K562 (cell line): ENCODE data around the gene PACRG. TPM values are rescaled to one million over a fixed set of nuclear protein-coding genes. Genes with fewer than 3 reads are reported as not detected.

Source experiments
- ATAC-seq: fragments of 200-7000 bp; cut with Tn5 transposase; 3 replicates; pipeline ENCODE4 v1.9.1; 2020; ENCODE audit warnings: moderate library complexity
- BruUV-seq: library from RNA; stranded (reverse); fragments of 400-500 nt; replicated peaks from 2 replicates; lab custom pipeline; 2021; lab: Mats Ljungman, UMichigan
- CTCF ChIA-PET: fragments of 300-600 bp; formaldehyde crosslinking; extraction: SDS; loops from one replicate; lab custom pipeline; 2021; ENCODE audit warnings: low intra/inter-chr PET ratio; lab: Yijun Ruan, JAX
- POLR2A ChIA-PET: fragments of 300-600, 350-650 bp; sonication (Branson Sonifier 250); formaldehyde crosslinking; extraction: SDS; loops from one replicate; lab custom pipeline; 2021; ENCODE audit warnings: antibody characterized with exemption, inconsistent platforms; lab: Yijun Ruan, JAX
- DNase-seq, 4 experiments: peaks; one replicate each; pipeline versions ENCODE4 v3.0.0 to v3.0.0-alpha.2; 2011 to 2018; ENCODE audit warnings: low spot score in 3 of 4, mixed read lengths in 3 of 4; ENCODE audit errors: extremely low read depth in 1 of 4
- FAIRE-seq: peaks from 2 replicates; lab custom pipeline; 2011; peaks lifted over from hg19 to GRCh38; lab: Jason Lieb, UNC
- H2AFZ ChIP-seq: 2 replicates; pipeline ENCODE4 v1.6.0; 2011; ENCODE audit warnings: low read depth, low read length, control low read depth, inconsistent platforms
- H3K27ac ChIP-seq: fragments of 200-600 bp; 3 replicates; pipeline ENCODE4 v1.8.0; 2011; ENCODE audit warnings: low read depth, mild to moderate bottlenecking, control low read depth, inconsistent platforms, low read length, moderate library complexity, mixed read lengths; ENCODE audit errors: extremely low read depth
- H3K27me3 ChIP-seq, 2 experiments: fragments of 300-600 bp in 1 of 2; 2 replicates in 1 of 2; 3 replicates in 1 of 2; pipeline versions ENCODE4 v1.6.0 to v1.8.0; 2011; ENCODE audit warnings: inconsistent platforms in 2 of 2, low read length in 2 of 2, mild to moderate bottlenecking in 1 of 2, mixed read lengths in 1 of 2, moderate library complexity in 1 of 2; ENCODE audit not compliant: control insufficient read depth in 2 of 2, insufficient read depth in 2 of 2
- H3K36me3 ChIP-seq: fragments of 300-600 bp; 3 replicates; pipeline ENCODE4 v1.8.0; 2011; ENCODE audit warnings: mild to moderate bottlenecking, low read length, inconsistent platforms; ENCODE audit not compliant: control insufficient read depth, insufficient read depth
- H3K4me1 ChIP-seq, 2 experiments: fragments of 200-600 bp in 1 of 2; replicated peaks in 1 of 2; 2 replicates in 1 of 2; 3 replicates in 1 of 2; pipeline versions ENCODE4 v1.5.1 to v1.8.0; 2011; ENCODE audit warnings: inconsistent platforms in 2 of 2, low read length in 2 of 2, mild to moderate bottlenecking in 1 of 2, mixed read lengths in 1 of 2, moderate library complexity in 1 of 2; ENCODE audit not compliant: control insufficient read depth in 2 of 2, insufficient read depth in 2 of 2
- H3K4me2 ChIP-seq: 2 replicates; pipeline ENCODE4 v1.6.1; 2011; ENCODE audit warnings: low read length, control low read depth, inconsistent platforms, mixed read lengths; ENCODE audit not compliant: insufficient read depth
- H3K4me3 ChIP-seq: fragments of 200-600 bp; sonication (generic), shearing (Covaris generic); 2 replicates; pipeline ENCODE4 v1.5.1; 2016; ENCODE audit warnings: control low read depth, inconsistent platforms
- H3K79me2 ChIP-seq: fragments of 200-600 bp; 3 replicates; pipeline ENCODE4 v1.8.0; 2011; ENCODE audit warnings: low read length, inconsistent platforms; ENCODE audit not compliant: control insufficient read depth, insufficient read depth
- H3K9ac ChIP-seq, 2 experiments: 2 replicates each; pipeline versions ENCODE4 v1.6.0 to v1.6.1; 2011; ENCODE audit warnings: low read depth in 2 of 2, low read length in 2 of 2, control low read depth in 1 of 2, inconsistent platforms in 1 of 2, mild to moderate bottlenecking in 1 of 2, mixed read lengths in 1 of 2; ENCODE audit not compliant: insufficient read depth in 1 of 2
- H3K9me1 ChIP-seq: one replicate; pipeline ENCODE4 v1.6.0; 2011; ENCODE audit warnings: inconsistent platforms, mild to moderate bottlenecking, low read length, moderate library complexity; ENCODE audit not compliant: control insufficient read depth, insufficient read depth
- H3K9me3 ChIP-seq: replicated peaks from 2 replicates; pipeline ENCODE4 v1.5.1; 2011; ENCODE audit warnings: low read depth, low read length, inconsistent platforms; ENCODE audit not compliant: control insufficient read depth, insufficient read depth
- H4K20me1 ChIP-seq: replicated peaks from 2 replicates; pipeline ENCODE4 v1.6.1; 2011; ENCODE audit warnings: low read length, inconsistent platforms, mixed read lengths; ENCODE audit not compliant: control insufficient read depth, insufficient read depth
- ARID4B ChIP-seq: sonication (generic); formaldehyde crosslinking; IDR thresholded peaks from 2 replicates; pipeline ENCODE4 v1.8.0; 2022; ENCODE audit warnings: mild to moderate bottlenecking, missing genetic modification reagents
- ARNT ChIP-seq, 2 experiments: fragments of 450-650 bp; IDR thresholded peaks; 2 replicates each; pipeline ENCODE4 v1.6.1; 2016; ENCODE audit warnings: mild to moderate bottlenecking in 1 of 2
- CCAR2 ChIP-seq: fragments of 200-400 bp; formaldehyde crosslinking; IDR thresholded peaks from 2 replicates; pipeline ENCODE4 v1.6.1; 2017; ENCODE audit warnings: mild to moderate bottlenecking, low read depth, low read length
- CEBPZ ChIP-seq: fragments of 150-350 bp; IDR thresholded peaks from 2 replicates; pipeline ENCODE4 v1.6.1; 2014; ENCODE audit warnings: low read depth, mild to moderate bottlenecking, low read length, borderline replicate concordance
- GTF2A2 ChIP-seq: IDR thresholded peaks from 2 replicates; pipeline ENCODE4 v1.6.1; 2016; ENCODE audit warnings: mild to moderate bottlenecking, missing genetic modification characterization, missing compliant biosample characterization
- HMBOX1 ChIP-seq: sonication (generic); IDR thresholded peaks from 2 replicates; pipeline ENCODE4 v1.6.1; 2016
- LARP7 ChIP-seq: fragments of 450-650 bp; IDR thresholded peaks from 2 replicates; pipeline ENCODE4 v1.6.1; 2016
- NR2C2 ChIP-seq, 2 experiments: fragments of 200-800 bp in 1 of 2; sonication (Bioruptor generic) in 1 of 2; sonication (generic) in 1 of 2; formaldehyde crosslinking in 1 of 2; IDR thresholded peaks; 2 replicates each; pipeline versions ENCODE4 v1.6.1 to v1.8.0; 2016 to 2022; ENCODE audit warnings: mild to moderate bottlenecking in 1 of 2, missing compliant biosample characterization in 1 of 2, missing genetic modification characterization in 1 of 2, missing genetic modification reagents in 1 of 2
- PHTF2 ChIP-seq: fragments of 250-450 bp; sonication (Bioruptor Pico); IDR thresholded peaks from 2 replicates; pipeline ENCODE4 v1.5.0; 2021; ENCODE audit warnings: mild to moderate bottlenecking
- ZNF217 ChIP-seq: sonication (generic); formaldehyde crosslinking; IDR thresholded peaks from 2 replicates; pipeline ENCODE4 v1.8.0; 2022; ENCODE audit warnings: mild to moderate bottlenecking, missing genetic modification reagents
- ZNF23 ChIP-seq: fragments of 250-450 bp; sonication (Bioruptor Pico); IDR thresholded peaks from 2 replicates; pipeline ENCODE4 v1.4.0; 2020; ENCODE audit warnings: mild to moderate bottlenecking
- ZNF398 ChIP-seq: fragments of 250-450 bp; sonication (Bioruptor Pico); IDR thresholded peaks from 2 replicates; pipeline ENCODE4 v1.8.0; 2021; ENCODE audit warnings: moderate library complexity, mild to moderate bottlenecking, inconsistent platforms
- ZNF561 ChIP-seq: fragments of 450-650 bp; formaldehyde crosslinking; conservative IDR thresholded peaks from 2 replicates; pipeline ENCODE4 v1.4.0; 2020; ENCODE audit warnings: mild to moderate bottlenecking, moderate library complexity
- WGBS: fragments of 100-300 bp; shearing (Covaris generic); methylation state at CpG from one replicate; pipeline ENCODE4 v1.1.6; 2016; ENCODE audit warnings: low coverage, mixed read lengths; ENCODE audit not compliant: insufficient coverage; ENCODE audit errors: missing lambda C conversion rate; 5-methylcytosine and 5-hydroxymethylcytosine counted together
- in situ Hi-C: fragments of 300-500 bp; cut with MboI; formaldehyde crosslinking; loops from 4 replicates; pipeline ENCODE4 v1.15.0; 2018; ENCODE audit warnings: inconsistent platforms, mixed read lengths
- intact Hi-C: fragments of 100-400 bp; cut with micrococcal nuclease; formaldehyde crosslinking; loops from 2 replicates; pipeline ENCODE4 v1.14.2; 2022
- polyA plus RNA-seq, 8 experiments: library from polyadenylated mRNA; depleted of rRNA in 4 of 8; stranded (reverse) in 5 of 8; unstranded in 3 of 8; fragments of >200 nt; fragmentation: Nextera tagmentation in 2 of 8; fragmentation: Illumina TruSeq in 1 of 8; extraction: Ambion mirVana in 2 of 8; extraction: Trizol in 1 of 8; gene quantifications; 2 replicates each; pipeline versions ENCODE4 v1.2.1 to v1.2.3, GENCODE V29; 2011 to 2014; ENCODE audit warnings: inconsistent platforms in 1 of 8, missing spikeins in 1 of 8
- total RNA-seq, 7 experiments: library from RNA; depleted of rRNA in 6 of 7; stranded (reverse); fragments of >200 nt in 6 of 7; fragmentation: Illumina TruSeq in 2 of 7; extraction: Trizol in 2 of 7; gene quantifications; 2 replicates each; pipeline versions ENCODE4 v1.2.1 to v1.2.3, GENCODE V29; 2011 to 2021; ENCODE audit warnings: low replicate concordance in 1 of 7

Gene PACRG
- total and polyA plus RNA-seq, 9 of the 15 experiments (the other 6 are each of a cell fraction or from before 2014, with no cell fraction given), result 0.04 TPM; not detected in 8

GRCh38 chr6:162957062-162957461, 229.3 kb downstream of the PACRG start:
- ChIA-PET POLR2A (no interaction called here), CTCF (no interaction called here)
- BruUV-seq, result no TSS peak
- no peaks in the 10 kb centered on the region for H3K79me2 ChIP-seq
- no peak for DNase-seq
- FAIRE-seq, result no peak
- no peak overlapping the region for H3K4me3 ChIP-seq
- no peak overlapping the region for H3K27ac ChIP-seq
- no peaks in the 10 kb centered on the region for H4K20me1 ChIP-seq
- H3K27me3 ChIP-seq, result no peaks in the 10 kb centered on the region
- WGBS, result 0% methylated on average over 3 of the region's 3 CpGs
- H3K9ac ChIP-seq, result no peak overlapping the region
- intact Hi-C loops (no loop called here), in situ Hi-C loops (no loop called here)
- H3K36me3 ChIP-seq, result no peaks in the 10 kb centered on the region
- no peak overlapping the region for H2AFZ ChIP-seq
- no peak for ATAC-seq
- H3K9me3 ChIP-seq, result no peaks in the 10 kb centered on the region
- H3K4me1 ChIP-seq, result no peaks in the 10 kb centered on the region
- H3K9me1 ChIP-seq, result no peaks in the 10 kb centered on the region
- no peak overlapping the region for H3K4me2 ChIP-seq
- TF ChIP-seq HMBOX1 (no peak), LARP7 (no peak), CEBPZ (no peak), PHTF2 (CRISPR knock-in tag) (no peak), ZNF23 (CRISPR knock-in tag) (no peak), CCAR2 (no peak), ZNF217 (CRISPR knock-in tag) (no peak), GTF2A2 (tag) (no peak), ZNF398 (CRISPR knock-in tag) (no peak), ARID4B (no peak), ZNF561 (CRISPR knock-in tag) (no peak), NR2C2 (CRISPR knock-in tag; IDR thresholded peaks at IDR 0.05) (no peak), NR2C2 (tag; IDR thresholded peaks at IDR 0.05) (no peak), ARNT (IDR thresholded peaks at IDR 0.05) (no peak)
